NCI-H2081 (cell line): ENCODE results near the gene OOSP1.
"Not testable (repeated sequence)": the region's sequence is repeated elsewhere in the genome, so short reads cannot be mapped to it uniquely, and the experiment has no call there.

ENCODE experiments used
- DNase-seq, 2 experiments: peaks; one replicate each; lab custom pipeline; 2025; lab: John Stamatoyannopoulos, UW

OOSP1 gene, protein sequence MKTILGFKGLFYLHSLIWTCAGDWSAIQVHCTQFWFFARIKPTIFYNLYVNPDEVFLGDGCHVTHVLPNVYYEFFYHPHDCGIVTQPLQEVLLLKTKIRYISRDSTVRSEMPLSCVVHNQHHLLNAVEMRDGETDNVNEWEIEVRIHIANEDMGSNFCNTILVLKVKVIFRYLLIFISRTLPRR

GRCh38 chr11:59938132-59938531 is at the start of gene OOSP1:
OOSP1 (plus strand) TSS chr11:59938432; CDS start chr11:59938455, 23 bp downstream.
- no peak for DNase-seq

GRCh38 chr11:59891781-59892181 is 46.5 kb upstream of the OOSP1 start:
- no peak for DNase-seq

- no peak for DNase-seq
These were observed 43.6 kb upstream of the OOSP1 start for GRCh38 chr11:59894616-59895015.

GRCh38 chr11:59898046-59898445 is 40.2 kb upstream of the OOSP1 start:
- DNase-seq = no peak

DNA sequence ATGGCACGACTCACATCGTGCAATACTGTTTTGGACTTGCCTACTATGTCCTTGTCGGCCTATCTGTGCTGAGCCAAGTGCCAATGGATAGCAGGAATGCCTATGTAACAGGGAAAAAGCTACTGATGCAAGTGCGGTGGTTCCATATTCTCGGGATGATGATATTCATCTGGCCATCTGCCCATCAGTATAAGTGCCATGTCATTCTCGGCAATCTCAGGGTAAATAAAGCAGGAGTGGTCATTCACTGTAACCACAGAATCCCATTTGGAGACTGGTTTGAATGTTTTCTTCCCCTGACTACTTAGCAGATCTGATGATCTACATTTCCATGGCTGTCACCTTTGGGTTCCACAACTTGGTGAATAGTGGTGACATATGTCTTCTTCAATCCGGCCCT is 39.6 kb upstream of the OOSP1 start:
- DNase-seq = no peak

DNA sequence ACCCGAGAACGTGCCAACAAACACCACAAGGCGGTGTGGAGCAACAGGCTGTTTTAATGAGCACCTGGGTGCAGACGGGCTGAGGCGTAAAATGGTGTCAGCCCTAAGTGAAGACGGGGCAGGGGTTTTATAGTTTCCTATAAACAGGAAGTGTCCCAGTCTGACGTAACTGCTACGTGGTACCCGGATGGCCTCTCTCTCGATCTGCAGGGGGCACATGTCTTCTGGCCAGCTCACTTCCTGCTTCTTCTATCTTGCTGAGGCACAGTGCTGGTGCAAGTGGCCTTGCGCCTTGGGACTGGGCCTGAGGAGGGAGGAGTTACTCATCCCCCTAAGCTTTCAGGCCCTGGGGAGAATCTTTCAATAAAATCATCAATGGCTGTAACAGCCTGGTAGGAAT is 38.7 kb upstream of the OOSP1 start:
- no peak for DNase-seq

- DNase-seq = no peak
These were observed 37.7 kb upstream of the OOSP1 start for GRCh38 chr11:59900366-59901126.

DNA sequence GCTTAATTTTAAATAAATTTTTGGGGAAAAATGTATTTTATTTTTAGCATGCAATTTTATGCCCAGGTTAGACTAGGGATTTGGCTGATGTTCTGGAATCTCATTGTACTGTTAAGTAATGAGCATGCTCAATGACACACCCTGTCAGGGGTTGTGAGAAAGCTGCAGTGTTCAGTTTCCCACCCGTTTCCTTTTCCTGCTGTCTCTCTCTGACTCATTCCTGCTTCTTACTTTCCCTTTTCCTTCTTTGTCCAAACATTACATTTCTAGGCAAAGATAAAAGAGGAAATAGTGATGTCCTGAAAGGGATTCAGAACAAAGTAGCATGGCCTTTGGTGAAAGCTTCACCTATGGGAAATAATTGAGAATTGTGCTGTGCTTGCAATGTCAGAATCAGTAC is 36.9 kb upstream of the OOSP1 start:
- no peak for DNase-seq

- not testable (repeated sequence) for DNase-seq
These were observed 34.7 kb upstream of the OOSP1 start for GRCh38 chr11:59903569-59903968.

GRCh38 chr11:59918480-59918879 is 19.8 kb upstream of the OOSP1 start:
- DNase-seq = no peak

- DNase-seq = peak in 1 of 2 experiments; percentile 40
These were observed 19.1 kb upstream of the OOSP1 start for GRCh38 chr11:59918987-59919589.

DNA sequence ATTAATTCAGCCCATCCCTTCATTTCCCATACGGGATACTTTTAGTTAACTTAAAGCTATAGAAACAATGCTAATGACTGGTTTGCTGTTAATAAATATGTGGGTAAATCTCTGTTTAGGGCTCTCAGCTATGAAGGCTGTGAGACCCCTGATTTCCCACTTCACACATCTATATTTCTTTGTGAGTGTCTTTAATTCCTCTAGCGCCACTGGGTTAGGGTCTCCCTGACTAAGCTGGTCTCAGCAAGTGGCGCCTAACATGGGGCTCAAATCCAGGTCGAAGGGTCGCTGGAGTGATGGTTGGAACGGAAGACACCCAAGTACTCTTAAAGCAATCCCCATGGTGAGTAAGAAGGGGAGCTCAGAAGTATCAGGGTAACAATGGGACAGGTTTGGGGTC is 14.4 kb upstream of the OOSP1 start:
- DNase-seq = no peak

DNA sequence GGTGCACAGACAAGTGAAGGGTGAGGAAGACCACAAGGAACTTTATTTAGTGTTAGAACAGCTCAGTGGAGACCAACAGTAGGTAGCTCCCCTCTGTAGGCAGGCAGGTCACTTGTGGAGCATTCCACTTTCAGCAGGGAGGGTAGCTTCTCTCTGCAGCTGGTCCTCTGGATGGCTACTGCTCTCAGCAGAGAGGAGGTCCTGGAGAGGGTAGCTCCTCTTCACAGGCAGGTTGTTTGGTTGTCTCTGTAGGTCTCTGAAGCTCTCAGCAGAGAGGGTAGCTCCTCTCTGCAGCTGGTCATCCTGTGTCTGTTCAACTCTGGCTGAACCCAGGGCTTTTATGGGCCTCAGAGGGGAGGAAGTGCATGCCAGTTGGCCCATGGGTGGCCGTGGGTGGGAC is 6.5 kb upstream of the OOSP1 start:
- no peak for DNase-seq

GRCh38 chr11:59938718-59939117 is 486 bp downstream of the OOSP1 start:
- DNase-seq = no peak

GRCh38 chr11:59939482-59939881 is 1.2 kb downstream of the OOSP1 start:
- DNase-seq = no peak

DNA sequence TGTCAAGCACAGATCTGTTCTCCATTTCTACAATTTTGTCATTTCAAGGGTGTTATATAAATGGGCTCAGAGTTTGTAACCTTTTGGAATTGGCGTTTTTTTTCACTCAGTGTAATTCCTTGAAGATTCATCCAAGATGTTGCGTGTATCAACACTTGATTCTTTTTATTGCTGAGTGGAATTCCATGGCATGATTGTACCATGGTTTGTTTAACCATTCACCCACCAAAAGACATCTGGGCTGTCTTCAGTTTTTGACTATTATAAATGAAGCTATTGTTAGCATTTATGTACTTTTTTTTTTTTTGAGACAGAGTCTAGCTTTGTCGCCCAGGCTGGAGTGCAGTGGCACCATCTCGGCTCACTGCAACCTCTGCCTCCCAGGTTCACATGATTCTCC is 2.9 kb downstream of the OOSP1 start:
- no peak for DNase-seq

GRCh38 chr11:59943997-59944714 is 5.9 kb downstream of the OOSP1 start:
- no peak for DNase-seq

DNA sequence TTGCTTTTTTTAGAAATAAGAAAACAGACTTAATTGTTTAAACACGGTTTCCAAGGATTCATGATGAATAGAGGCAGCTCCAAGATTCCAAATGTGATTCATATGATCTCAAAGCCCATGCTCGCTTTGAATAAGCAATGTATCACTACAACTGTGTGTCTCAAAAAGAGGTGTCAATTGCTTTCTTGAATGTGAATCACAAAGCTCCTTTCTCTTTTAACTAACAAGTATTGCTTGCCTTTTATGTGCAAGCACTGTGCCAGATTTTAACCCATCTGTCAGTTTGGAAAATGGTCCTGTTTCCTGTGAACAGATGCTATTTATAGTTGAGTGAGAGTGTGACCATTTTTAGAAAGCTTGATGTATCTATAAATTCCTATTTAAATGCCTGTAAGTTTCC is 6.5 kb downstream of the OOSP1 start:
- DNase-seq = no peak

DNA sequence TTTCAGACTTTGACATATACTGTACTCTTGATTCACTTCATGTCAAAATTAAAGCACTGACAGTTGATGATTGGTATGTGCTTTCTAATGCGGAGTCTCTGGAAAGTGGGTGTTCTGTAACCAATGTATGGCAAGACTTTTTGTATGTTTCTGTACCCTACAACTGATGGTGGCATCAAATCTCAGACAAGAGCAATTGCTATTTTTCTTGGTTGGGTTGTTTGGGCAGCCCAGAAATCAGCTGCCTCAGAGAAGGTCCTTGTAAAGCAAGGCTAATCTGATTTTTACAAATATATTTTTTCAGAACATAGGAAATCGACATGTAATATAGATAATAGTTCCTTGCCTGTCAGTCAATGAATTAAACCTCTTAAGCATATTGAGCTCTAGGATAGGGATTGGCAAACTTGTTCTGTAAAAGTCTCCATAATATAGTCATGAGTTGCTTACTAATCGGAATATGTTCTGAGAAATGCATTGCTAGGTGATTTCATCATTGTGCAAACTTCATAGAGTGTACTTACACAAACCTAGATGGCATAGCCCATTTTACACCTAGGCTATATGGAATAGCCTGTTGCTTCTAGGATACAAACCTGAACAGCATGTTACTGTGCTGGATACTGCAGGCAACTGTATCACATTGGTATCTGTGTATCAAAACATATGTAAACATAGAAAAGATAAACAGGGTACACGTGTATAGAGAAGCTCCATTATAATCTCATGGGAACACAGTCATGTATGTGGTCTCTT is 15.4 kb downstream of the OOSP1 start:
- no peak for DNase-seq

- DNase-seq = no peak
These were observed 16.1 kb downstream of the OOSP1 start for GRCh38 chr11:59954219-59954847.

DNA sequence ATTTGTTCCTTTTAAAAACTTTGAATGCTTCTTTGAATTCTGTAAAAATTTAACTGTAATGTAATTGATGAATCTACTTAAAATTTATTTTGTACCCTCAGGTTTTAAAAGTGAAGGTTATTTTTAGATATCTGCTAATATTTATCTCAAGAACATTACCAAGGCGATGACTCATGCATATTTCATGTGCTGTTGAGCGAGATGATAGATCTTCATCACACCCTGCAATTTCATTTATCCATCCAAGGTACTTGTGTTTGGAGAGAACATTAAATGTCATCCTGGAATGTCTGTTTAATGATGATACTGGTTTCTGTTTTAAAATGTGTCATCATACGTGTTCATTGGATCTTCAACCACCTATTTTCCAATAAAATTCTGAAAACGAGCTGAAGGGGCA is 18.9 kb downstream of the OOSP1 start:
- DNase-seq = no peak
